ENCODE data around the gene ANKMY2. TPM values are rescaled to one million over a fixed set of nuclear protein-coding genes. Genes with fewer than 3 reads are reported as not detected.

ANKMY2 gene
- total RNA-seq, 1 donor from 2014 or later, result 9.4 TPM

DNA sequence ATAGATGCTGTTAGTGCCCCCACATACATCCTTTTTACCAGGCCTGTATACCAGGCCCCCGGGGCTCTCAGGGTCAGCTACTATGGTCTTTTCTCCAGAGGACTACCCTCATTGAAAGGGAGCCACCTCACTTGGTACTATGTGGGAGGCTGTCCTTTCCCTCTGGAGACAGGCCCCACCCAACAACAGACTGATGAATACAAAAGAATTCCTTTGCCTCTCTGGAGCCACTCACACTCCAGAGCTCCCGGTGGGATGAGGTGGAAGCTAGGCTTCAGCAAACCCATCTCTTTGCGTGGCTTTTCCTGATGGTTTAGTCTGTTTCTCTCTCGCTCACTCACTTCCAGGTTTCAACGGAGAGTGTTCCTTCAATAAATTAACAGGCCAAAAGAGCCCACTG lies 30.3 kb downstream of the ANKMY2 start:
- H3K9me3 Mint-ChIP-seq (ENCODE audit: unreplicated experiment), result no peaks in the 10 kb centered on the region
- H3K27ac Mint-ChIP-seq (ENCODE audit: unreplicated experiment), result no peak overlapping the region
- peaks cover 4% of the 10 kb centered on the region for H3K4me1 Mint-ChIP-seq (ENCODE audit: low read depth, unreplicated experiment)
- no peaks in the 10 kb centered on the region for H3K36me3 Mint-ChIP-seq (ENCODE audit: unreplicated experiment)
- DNase-seq, result no peak
- TF ChIP-seq, protein P1, sequence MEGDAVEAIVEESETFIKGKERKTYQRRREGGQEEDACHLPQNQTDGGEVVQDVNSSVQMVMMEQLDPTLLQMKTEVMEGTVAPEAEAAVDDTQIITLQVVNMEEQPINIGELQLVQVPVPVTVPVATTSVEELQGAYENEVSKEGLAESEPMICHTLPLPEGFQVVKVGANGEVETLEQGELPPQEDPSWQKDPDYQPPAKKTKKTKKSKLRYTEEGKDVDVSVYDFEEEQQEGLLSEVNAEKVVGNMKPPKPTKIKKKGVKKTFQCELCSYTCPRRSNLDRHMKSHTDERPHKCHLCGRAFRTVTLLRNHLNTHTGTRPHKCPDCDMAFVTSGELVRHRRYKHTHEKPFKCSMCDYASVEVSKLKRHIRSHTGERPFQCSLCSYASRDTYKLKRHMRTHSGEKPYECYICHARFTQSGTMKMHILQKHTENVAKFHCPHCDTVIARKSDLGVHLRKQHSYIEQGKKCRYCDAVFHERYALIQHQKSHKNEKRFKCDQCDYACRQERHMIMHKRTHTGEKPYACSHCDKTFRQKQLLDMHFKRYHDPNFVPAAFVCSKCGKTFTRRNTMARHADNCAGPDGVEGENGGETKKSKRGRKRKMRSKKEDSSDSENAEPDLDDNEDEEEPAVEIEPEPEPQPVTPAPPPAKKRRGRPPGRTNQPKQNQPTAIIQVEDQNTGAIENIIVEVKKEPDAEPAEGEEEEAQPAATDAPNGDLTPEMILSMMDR (IDR thresholded peaks at IDR 0.05; ENCODE audit: partially characterized antibody, unreplicated experiment), result no peak
- H3K4me3 Mint-ChIP-seq (ENCODE audit: unreplicated experiment), result no peak overlapping the region
- H3K27me3 Mint-ChIP-seq (ENCODE audit: unreplicated experiment), result no peaks in the 10 kb centered on the region

DNA sequence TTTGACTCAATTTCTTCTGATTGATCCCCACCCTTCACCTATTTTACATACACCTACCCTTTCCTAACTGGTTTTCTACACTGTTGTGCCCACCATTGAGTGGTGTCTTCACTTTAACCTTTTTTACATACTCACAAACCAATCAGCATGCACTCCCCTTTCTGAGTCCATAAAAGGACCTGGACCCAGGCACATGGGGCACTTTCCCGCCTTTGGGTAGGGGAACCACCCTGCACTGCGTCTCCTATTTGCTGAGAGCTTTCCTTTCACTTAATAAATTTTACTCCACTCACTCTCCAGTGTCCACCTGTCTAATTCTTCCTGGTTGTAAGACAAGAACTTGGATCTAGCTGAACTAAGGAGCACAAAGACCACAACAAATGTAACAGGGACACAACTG lies 33.8 kb downstream of the ANKMY2 start:
- H3K36me3 Mint-ChIP-seq (ENCODE audit: unreplicated experiment), result no peaks in the 10 kb centered on the region
- H3K27me3 Mint-ChIP-seq (ENCODE audit: unreplicated experiment), result no peaks in the 10 kb centered on the region
- H3K4me1 Mint-ChIP-seq (ENCODE audit: low read depth, unreplicated experiment), result peaks cover 4% of the 10 kb centered on the region
- no peak for DNase-seq
- H3K9me3 Mint-ChIP-seq (ENCODE audit: unreplicated experiment), result no peaks in the 10 kb centered on the region
- H3K4me3 Mint-ChIP-seq (ENCODE audit: unreplicated experiment), result no peak overlapping the region
- no peak overlapping the region for H3K27ac Mint-ChIP-seq (ENCODE audit: unreplicated experiment)
- TF ChIP-seq, protein P1 (IDR thresholded peaks at IDR 0.05; ENCODE audit: partially characterized antibody, unreplicated experiment), result no peak

DNA sequence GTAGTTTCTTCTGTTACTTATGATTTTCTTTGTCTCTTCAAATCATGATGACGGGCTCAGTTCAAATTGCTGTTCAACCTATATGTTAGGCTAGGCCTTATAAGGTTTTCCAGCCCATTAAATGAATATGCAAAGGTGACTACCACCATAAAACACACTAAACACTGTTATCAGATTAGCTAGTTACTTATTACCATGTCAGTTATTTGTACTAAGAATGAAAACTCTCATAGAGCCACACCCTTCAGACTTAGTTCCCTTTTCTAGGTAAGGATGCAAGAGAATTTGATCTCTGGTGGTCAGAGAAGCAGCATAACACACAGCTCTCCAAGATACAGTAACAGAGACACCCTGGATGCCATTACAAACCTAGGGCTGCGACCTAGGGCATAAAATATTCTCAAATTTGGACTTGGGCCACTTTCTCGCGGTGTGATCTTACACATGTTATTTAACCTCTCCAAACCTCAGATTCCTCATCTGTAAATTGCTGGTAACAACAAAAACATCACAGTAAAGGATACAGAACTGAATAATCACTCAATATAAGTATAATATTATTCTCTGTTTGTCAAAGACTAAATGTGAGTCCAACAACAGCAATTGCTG lies 35.6 kb downstream of the ANKMY2 start:
- Mint-ChIP-seq H3K36me3 (ENCODE audit: unreplicated experiment) (no peaks in the 10 kb centered on the region), H3K9me3 (ENCODE audit: unreplicated experiment) (no peaks in the 10 kb centered on the region), H3K27me3 (ENCODE audit: unreplicated experiment) (no peaks in the 10 kb centered on the region), H3K4me1 (ENCODE audit: low read depth, unreplicated experiment) (no peaks in the 10 kb centered on the region), H3K27ac (ENCODE audit: unreplicated experiment) (no peak overlapping the region), H3K4me3 (ENCODE audit: unreplicated experiment) (no peak overlapping the region)
- TF ChIP-seq, protein P1 (IDR thresholded peaks at IDR 0.05; ENCODE audit: partially characterized antibody, unreplicated experiment), result no peak
- no peak for DNase-seq

DNA sequence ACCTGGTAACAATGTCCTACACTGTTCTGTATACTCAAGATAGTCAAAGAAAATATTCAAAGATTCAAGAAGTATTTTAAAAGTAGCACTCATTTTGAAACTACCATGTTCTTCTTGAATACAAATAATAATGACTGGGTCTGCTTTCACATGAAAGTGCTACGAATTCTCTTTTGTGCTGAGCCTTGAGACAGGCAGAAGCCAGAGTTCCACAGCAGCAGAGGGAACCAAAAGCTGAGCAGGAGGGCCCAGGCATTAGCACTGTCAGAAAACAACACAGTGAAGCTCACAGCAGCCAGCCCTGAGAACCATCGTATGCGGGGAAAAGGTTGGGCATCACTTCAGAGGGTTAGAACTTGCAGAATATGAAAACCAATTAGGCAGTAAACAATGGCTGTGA lies 38.9 kb downstream of the ANKMY2 start:
- no peak overlapping the region for H3K4me3 Mint-ChIP-seq (ENCODE audit: unreplicated experiment)
- no peaks in the 10 kb centered on the region for H3K4me1 Mint-ChIP-seq (ENCODE audit: low read depth, unreplicated experiment)
- no peak for DNase-seq
- H3K9me3 Mint-ChIP-seq (ENCODE audit: unreplicated experiment), result no peaks in the 10 kb centered on the region
- H3K36me3 Mint-ChIP-seq (ENCODE audit: unreplicated experiment), result no peaks in the 10 kb centered on the region
- TF ChIP-seq, protein P1 (IDR thresholded peaks at IDR 0.05; ENCODE audit: partially characterized antibody, unreplicated experiment), result no peak
- no peaks in the 10 kb centered on the region for H3K27me3 Mint-ChIP-seq (ENCODE audit: unreplicated experiment)
- no peak overlapping the region for H3K27ac Mint-ChIP-seq (ENCODE audit: unreplicated experiment)

DNA sequence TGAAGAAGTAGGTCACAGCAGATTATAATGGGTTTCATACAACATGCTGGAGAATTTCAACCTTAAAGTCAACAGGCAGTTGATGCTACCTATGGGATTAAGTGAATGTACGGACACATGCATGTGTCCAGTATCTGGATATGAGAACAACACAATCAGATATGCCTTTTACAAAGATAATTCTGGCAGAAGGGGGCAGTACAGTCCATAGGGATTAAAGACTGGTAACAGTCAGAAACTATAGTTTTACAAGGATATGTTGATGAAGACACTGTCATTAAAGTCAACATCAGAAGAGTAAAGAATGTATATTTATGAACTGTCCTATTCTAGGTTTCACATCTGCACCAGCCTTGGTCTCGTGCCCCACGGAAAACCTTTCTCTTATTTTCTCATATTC lies 41.5 kb downstream of the ANKMY2 start:
- TF ChIP-seq, protein P1 (IDR thresholded peaks at IDR 0.05; ENCODE audit: partially characterized antibody, unreplicated experiment), result no peak
- no peaks in the 10 kb centered on the region for H3K36me3 Mint-ChIP-seq (ENCODE audit: unreplicated experiment)
- H3K9me3 Mint-ChIP-seq (ENCODE audit: unreplicated experiment), result no peaks in the 10 kb centered on the region
- H3K27me3 Mint-ChIP-seq (ENCODE audit: unreplicated experiment), result no peaks in the 10 kb centered on the region
- DNase-seq, result no peak
- no peaks in the 10 kb centered on the region for H3K4me1 Mint-ChIP-seq (ENCODE audit: low read depth, unreplicated experiment)
- no peak overlapping the region for H3K4me3 Mint-ChIP-seq (ENCODE audit: unreplicated experiment)
- no peak overlapping the region for H3K27ac Mint-ChIP-seq (ENCODE audit: unreplicated experiment)

Measured in glutamatergic neuron (in vitro differentiated cells).